Posterior vena cava (tissue), 2 donors: ENCODE data around the gene PEX26. TPM values are rescaled to one million over a fixed set of nuclear protein-coding genes. Genes with fewer than 3 reads are reported as not detected.
"Not testable (repeated sequence)": the region's sequence is repeated elsewhere in the genome, so short reads cannot be mapped to it uniquely, and the experiment has no call there.

Experiments
- DNase-seq: peaks from one replicate; pipeline ENCODE4 v3.0.0-alpha.2; 2020; ENCODE audit warnings: low spot score
- intact Hi-C, 2 donors: fragments of 100-400 bp; cut with DNase I; formaldehyde crosslinking; loops; one replicate each; pipeline versions ENCODE4 v1.14.1 to v1.14.2; 2022 to 2023
- total RNA-seq, 2 donors: library from RNA; stranded (reverse); fragmentation: NEBNext Ultra II Directional; extraction: Animal tissue kit (Norgen Biotek cat#: 25700); gene quantifications; one replicate each; pipeline ENCODE4 v1.2.1, GENCODE V29; 2021
- donor health status: DM: yes; HTN: yes; CAD: no.
- donor health status: DM: yes; HTN: yes; CAD: no.

The PEX26 gene
- total RNA-seq, 2 donors from 2014 or later = 25.5 to 28.5 TPM

- no peak for DNase-seq
- intact Hi-C loops = no loop called here
Observed at GRCh38 chr22:18087350-18087855, 9.6 kb downstream of the PEX26 start.

GRCh38 chr22:18088825-18089568 lies 11.2 kb downstream of the PEX26 start:
- DNase-seq = no peak
- intact Hi-C loops = no loop called here

- intact Hi-C loops = no loop called here
- no peak for DNase-seq
Observed at GRCh38 chr22:18090286-18090685, 12.5 kb downstream of the PEX26 start.

- intact Hi-C loops = no loop called here
- DNase-seq = no peak
Observed at GRCh38 chr22:18091478-18091877, 13.7 kb downstream of the PEX26 start.

GRCh38 chr22:18091916-18092526 lies 14.2 kb downstream of the PEX26 start:
- peak; percentile 88 for DNase-seq

GRCh38 chr22:18093661-18094060 lies 15.9 kb downstream of the PEX26 start:
- no peak for DNase-seq
- intact Hi-C loops = no loop called here

More at GRCh38 chr22:18091916-18092526, 14.2 kb downstream of the PEX26 start:
- intact Hi-C loops = no loop called here

GRCh38 chr22:18095101-18095805 lies 17.5 kb downstream of the PEX26 start:
- DNase-seq = no peak
- intact Hi-C loops = no loop called here

- intact Hi-C loops = no loop called here
- no peak for DNase-seq
Observed at GRCh38 chr22:18096823-18097222, 19.0 kb downstream of the PEX26 start.

GRCh38 chr22:18100781-18101180 lies 23.0 kb downstream of the PEX26 start:
- no peak for DNase-seq
- intact Hi-C loops = no loop called here

GRCh38 chr22:18101536-18101935 lies 23.7 kb downstream of the PEX26 start:
- intact Hi-C loops = no loop called here

GRCh38 chr22:18103527-18104269 lies 25.9 kb downstream of the PEX26 start:
- DNase-seq = no peak

More at GRCh38 chr22:18101536-18101935, 23.7 kb downstream of the PEX26 start:
- no peak for DNase-seq

GRCh38 chr22:18104566-18104965 lies 26.8 kb downstream of the PEX26 start:
- DNase-seq = no peak

More at GRCh38 chr22:18103527-18104269, 25.9 kb downstream of the PEX26 start:
- intact Hi-C loops = no loop called here

GRCh38 chr22:18105981-18106380 lies 28.2 kb downstream of the PEX26 start:
- intact Hi-C loops = not testable (repeated sequence)
- DNase-seq = peak; percentile 20

More at GRCh38 chr22:18104566-18104965, 26.8 kb downstream of the PEX26 start:
- intact Hi-C loops = no loop called here

GRCh38 chr22:18106550-18107341 lies 29.0 kb downstream of the PEX26 start:
- DNase-seq = peak; percentile 4
- intact Hi-C loops = not testable (repeated sequence)

GRCh38 chr22:18108187-18108586 lies 30.4 kb downstream of the PEX26 start:
- intact Hi-C loops = no loop called here
- no peak for DNase-seq

GRCh38 chr22:18109410-18110193 lies 31.8 kb downstream of the PEX26 start:
- intact Hi-C loops = no loop called here
- DNase-seq = peak; percentile 28

- peak; percentile 83 for DNase-seq
- intact Hi-C loops = no loop called here
Observed at GRCh38 chr22:18110194-18110953, 32.6 kb downstream of the PEX26 start, which contains the start of gene TUBA8. Gene TUBA8, plus strand, starts transcription at chr22:18110809. Its CDS starts 57 bp downstream, at chr22:18110866.
